HepG2 (cell line): ENCODE measurements around the gene CRKL. TPM values are rescaled to one million over a fixed set of nuclear protein-coding genes. Genes with fewer than 3 reads are reported as not detected.
A peak's percentile ranks its signal among the peaks of the same experiment; 100 is the strongest.

ENCODE experiments used
- RERE ChIP-seq: IDR thresholded peaks from 2 replicates; pipeline ENCODE4 v1.6.1; 2016; ENCODE audit warnings: low read depth, missing genetic modification reagents, missing compliant biosample characterization
- ZNF580 ChIP-seq: IDR thresholded peaks from 2 replicates; pipeline ENCODE4 v1.6.1; 2016; ENCODE audit warnings: low read depth, borderline replicate concordance
- polyA plus RNA-seq, 8 experiments: library from polyadenylated mRNA; depleted of rRNA in 3 of 8; stranded (reverse) in 7 of 8; unstranded in 1 of 8; fragments of >200 nt; fragmentation: Illumina TruSeq in 4 of 8; extraction: Trizol in 4 of 8; gene quantifications; 2 replicates each; pipeline versions ENCODE4 v1.2.1 to v1.2.3, GENCODE V29; 2011 to 2016; ENCODE audit warnings: low read depth in 4 of 8, missing spikeins in 1 of 8, mixed read lengths in 1 of 8; ENCODE audit not compliant: insufficient read depth in 1 of 8
- total RNA-seq, 5 experiments: library from RNA; depleted of rRNA; stranded (reverse); fragments of >200 nt; fragmentation: Illumina TruSeq; extraction: Trizol; gene quantifications; 2 replicates each; pipeline ENCODE4 v1.2.3, GENCODE V29; 2016; ENCODE audit warnings: low read depth in 1 of 5
- TF ChIP-seq, protein P1 (sequence below): sonication (generic); formaldehyde crosslinking; IDR thresholded peaks from 2 replicates; pipeline ENCODE4 v1.8.1; 2022; ENCODE audit warnings: low read depth, mild to moderate bottlenecking, missing genetic modification reagents
- TF ChIP-seq, protein P2 (sequence below): sonication (generic); formaldehyde crosslinking; IDR thresholded peaks from 2 replicates; pipeline ENCODE4 v1.4.0; 2020; ENCODE audit warnings: missing genetic modification reagents, borderline replicate concordance
- TF ChIP-seq, protein P3 (sequence below): sonication (generic); formaldehyde crosslinking; IDR thresholded peaks from 2 replicates; pipeline ENCODE4 v1.5.0; 2020; ENCODE audit warnings: mild to moderate bottlenecking, missing genetic modification reagents, borderline replicate concordance

CRKL gene
- total and polyA plus RNA-seq, 2 of the 13 experiments (the other 11 are each of a cell fraction or from before 2014, with no cell fraction given), result 37.4 to 60.6 TPM

DNA sequence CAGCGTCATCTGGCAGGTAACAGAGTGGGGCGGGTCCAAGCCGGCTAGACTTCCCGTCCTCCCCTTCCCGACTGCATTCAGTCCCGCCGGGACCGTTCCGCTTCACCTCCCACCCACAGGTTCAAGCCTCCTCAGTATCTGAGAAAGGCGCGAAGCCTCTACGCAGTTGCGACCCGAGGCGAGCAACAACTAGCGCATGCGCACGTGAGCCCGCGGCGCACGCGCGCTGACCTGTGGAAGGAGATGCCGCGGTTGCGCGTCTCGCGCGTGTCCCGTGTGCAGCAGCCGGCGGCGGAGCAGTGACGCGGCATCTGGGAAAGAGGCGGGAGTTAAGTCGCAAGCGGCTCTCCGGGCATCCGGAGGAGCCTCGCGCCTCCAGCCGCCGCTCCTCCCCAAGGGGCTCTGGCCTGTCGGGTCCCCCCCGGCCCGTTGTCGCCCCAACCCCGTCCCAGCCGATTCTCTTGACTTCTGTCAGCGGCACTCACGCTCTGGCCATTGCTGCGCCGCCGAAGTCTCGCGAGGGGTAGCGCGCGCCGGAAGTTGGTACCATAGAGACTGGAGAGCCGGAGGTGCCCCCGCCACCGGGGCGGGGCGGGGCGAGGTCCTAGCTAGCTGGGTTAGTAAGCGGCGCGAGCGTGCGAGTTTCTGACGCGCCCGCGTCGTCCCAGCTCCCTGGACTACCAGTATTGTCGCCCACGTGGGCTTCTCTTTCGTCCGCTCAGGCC lies 84.6 kb downstream of the CRKL start, which contains the start of gene THAP7 (continued):
- 0 out of 2 replicates have a peak, but pooled peaks have one; percentile 9 for TF ChIP-seq RERE (CRISPR knock-in tag)
- peak; percentile 30; the same call in 1 of the 2 replicates for TF ChIP-seq ZNF580
- TF ChIP-seq, protein P1, sequence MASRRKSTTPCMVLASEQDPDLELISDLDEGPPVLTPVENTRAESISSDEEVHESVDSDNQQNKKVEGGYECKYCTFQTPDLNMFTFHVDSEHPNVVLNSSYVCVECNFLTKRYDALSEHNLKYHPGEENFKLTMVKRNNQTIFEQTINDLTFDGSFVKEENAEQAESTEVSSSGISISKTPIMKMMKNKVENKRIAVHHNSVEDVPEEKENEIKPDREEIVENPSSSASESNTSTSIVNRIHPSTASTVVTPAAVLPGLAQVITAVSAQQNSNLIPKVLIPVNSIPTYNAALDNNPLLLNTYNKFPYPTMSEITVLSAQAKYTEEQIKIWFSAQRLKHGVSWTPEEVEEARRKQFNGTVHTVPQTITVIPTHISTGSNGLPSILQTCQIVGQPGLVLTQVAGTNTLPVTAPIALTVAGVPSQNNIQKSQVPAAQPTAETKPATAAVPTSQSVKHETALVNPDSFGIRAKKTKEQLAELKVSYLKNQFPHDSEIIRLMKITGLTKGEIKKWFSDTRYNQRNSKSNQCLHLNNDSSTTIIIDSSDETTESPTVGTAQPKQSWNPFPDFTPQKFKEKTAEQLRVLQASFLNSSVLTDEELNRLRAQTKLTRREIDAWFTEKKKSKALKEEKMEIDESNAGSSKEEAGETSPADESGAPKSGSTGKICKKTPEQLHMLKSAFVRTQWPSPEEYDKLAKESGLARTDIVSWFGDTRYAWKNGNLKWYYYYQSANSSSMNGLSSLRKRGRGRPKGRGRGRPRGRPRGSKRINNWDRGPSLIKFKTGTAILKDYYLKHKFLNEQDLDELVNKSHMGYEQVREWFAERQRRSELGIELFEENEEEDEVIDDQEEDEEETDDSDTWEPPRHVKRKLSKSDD (CRISPR knock-in tag), result peak; percentile 59
- TF ChIP-seq, protein P2, sequence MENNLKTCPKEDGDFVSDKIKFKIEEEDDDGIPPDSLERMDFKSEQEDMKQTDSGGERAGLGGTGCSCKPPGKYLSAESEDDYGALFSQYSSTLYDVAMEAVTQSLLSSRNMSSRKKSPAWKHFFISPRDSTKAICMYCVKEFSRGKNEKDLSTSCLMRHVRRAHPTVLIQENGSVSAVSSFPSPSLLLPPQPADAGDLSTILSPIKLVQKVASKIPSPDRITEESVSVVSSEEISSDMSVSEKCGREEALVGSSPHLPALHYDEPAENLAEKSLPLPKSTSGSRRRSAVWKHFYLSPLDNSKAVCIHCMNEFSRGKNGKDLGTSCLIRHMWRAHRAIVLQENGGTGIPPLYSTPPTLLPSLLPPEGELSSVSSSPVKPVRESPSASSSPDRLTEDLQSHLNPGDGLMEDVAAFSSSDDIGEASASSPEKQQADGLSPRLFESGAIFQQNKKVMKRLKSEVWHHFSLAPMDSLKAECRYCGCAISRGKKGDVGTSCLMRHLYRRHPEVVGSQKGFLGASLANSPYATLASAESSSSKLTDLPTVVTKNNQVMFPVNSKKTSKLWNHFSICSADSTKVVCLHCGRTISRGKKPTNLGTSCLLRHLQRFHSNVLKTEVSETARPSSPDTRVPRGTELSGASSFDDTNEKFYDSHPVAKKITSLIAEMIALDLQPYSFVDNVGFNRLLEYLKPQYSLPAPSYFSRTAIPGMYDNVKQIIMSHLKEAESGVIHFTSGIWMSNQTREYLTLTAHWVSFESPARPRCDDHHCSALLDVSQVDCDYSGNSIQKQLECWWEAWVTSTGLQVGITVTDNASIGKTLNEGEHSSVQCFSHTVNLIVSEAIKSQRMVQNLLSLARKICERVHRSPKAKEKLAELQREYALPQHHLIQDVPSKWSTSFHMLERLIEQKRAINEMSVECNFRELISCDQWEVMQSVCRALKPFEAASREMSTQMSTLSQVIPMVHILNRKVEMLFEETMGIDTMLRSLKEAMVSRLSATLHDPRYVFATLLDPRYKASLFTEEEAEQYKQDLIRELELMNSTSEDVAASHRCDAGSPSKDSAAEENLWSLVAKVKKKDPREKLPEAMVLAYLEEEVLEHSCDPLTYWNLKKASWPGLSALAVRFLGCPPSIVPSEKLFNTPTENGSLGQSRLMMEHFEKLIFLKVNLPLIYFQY (CRISPR knock-in tag), result peak; percentile 56; the same call in 1 of the 2 replicates
- TF ChIP-seq, protein P3, sequence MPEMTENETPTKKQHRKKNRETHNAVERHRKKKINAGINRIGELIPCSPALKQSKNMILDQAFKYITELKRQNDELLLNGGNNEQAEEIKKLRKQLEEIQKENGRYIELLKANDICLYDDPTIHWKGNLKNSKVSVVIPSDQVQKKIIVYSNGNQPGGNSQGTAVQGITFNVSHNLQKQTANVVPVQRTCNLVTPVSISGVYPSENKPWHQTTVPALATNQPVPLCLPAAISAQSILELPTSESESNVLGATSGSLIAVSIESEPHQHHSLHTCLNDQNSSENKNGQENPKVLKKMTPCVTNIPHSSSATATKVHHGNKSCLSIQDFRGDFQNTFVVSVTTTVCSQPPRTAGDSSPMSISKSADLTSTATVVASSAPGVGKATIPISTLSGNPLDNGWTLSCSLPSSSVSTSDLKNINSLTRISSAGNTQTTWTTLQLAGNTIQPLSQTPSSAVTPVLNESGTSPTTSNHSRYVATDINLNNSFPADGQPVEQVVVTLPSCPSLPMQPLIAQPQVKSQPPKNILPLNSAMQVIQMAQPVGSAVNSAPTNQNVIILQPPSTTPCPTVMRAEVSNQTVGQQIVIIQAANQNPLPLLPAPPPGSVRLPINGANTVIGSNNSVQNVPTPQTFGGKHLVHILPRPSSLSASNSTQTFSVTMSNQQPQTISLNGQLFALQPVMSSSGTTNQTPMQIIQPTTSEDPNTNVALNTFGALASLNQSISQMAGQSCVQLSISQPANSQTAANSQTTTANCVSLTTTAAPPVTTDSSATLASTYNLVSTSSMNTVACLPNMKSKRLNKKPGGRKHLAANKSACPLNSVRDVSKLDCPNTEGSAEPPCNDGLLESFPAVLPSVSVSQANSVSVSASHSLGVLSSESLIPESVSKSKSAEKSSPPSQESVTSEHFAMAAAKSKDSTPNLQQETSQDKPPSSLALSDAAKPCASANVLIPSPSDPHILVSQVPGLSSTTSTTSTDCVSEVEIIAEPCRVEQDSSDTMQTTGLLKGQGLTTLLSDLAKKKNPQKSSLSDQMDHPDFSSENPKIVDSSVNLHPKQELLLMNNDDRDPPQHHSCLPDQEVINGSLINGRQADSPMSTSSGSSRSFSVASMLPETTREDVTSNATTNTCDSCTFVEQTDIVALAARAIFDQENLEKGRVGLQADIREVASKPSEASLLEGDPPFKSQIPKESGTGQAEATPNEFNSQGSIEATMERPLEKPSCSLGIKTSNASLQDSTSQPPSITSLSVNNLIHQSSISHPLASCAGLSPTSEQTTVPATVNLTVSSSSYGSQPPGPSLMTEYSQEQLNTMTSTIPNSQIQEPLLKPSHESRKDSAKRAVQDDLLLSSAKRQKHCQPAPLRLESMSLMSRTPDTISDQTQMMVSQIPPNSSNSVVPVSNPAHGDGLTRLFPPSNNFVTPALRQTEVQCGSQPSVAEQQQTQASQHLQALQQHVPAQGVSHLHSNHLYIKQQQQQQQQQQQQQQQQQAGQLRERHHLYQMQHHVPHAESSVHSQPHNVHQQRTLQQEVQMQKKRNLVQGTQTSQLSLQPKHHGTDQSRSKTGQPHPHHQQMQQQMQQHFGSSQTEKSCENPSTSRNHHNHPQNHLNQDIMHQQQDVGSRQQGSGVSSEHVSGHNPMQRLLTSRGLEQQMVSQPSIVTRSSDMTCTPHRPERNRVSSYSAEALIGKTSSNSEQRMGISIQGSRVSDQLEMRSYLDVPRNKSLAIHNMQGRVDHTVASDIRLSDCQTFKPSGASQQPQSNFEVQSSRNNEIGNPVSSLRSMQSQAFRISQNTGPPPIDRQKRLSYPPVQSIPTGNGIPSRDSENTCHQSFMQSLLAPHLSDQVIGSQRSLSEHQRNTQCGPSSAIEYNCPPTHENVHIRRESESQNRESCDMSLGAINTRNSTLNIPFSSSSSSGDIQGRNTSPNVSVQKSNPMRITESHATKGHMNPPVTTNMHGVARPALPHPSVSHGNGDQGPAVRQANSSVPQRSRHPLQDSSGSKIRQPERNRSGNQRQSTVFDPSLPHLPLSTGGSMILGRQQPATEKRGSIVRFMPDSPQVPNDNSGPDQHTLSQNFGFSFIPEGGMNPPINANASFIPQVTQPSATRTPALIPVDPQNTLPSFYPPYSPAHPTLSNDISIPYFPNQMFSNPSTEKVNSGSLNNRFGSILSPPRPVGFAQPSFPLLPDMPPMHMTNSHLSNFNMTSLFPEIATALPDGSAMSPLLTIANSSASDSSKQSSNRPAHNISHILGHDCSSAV (CRISPR knock-in tag), result no peak
